Gastroesophageal sphincter (tissue), 3 donors: ENCODE results near the gene ZBTB20.
"Not testable (repeated sequence)": the region's sequence is repeated elsewhere in the genome, so short reads cannot be mapped to it uniquely, and the experiment has no call there.

ENCODE experiments used
- CTCF ChIP-seq, 4 experiments: fragments of 200-600 bp in 2 of 4; fragments of 450-650 bp in 2 of 4; sonication (generic) in 1 of 4; IDR thresholded peaks; one replicate each; pipeline ENCODE4 v1.5.1; 2017 to 2019; ENCODE audit warnings: antibody characterized with exemption in 4 of 4, mild to moderate bottlenecking in 2 of 4, moderate library complexity in 2 of 4
- POLR2A ChIP-seq, 2 donors: fragments of 450-650 bp; IDR thresholded peaks; one replicate each; pipeline ENCODE4 v1.6.1; 2017; ENCODE audit warnings: antibody characterized with exemption in 2 of 2, mild to moderate bottlenecking in 2 of 2, moderate library complexity in 1 of 2

DNA sequence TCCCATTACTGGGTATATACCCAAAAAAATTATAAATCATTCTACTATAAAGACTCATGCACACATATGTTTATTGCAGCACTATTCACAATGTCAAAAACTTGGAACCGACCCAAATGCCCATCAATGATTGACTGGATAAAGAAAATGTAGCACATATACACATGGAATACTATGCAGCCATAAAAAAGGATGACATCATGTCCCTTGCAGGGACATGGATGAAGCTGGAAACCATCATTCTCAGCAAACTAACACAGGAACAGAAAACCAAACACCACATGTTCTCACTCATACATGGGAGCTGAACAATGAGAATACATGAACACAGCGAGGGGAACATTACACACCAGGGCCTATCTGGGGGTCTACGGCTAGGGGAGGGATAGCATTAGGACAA lies 467.3 kb downstream of the ZBTB20 start:
- TF ChIP-seq POLR2A, CTCF (IDR thresholded peaks at IDR 0.05): not testable (repeated sequence)
